Stomach (tissue), 9 donors: Measurements from ENCODE around the gene ERBB4. TPM values are rescaled to one million over a fixed set of nuclear protein-coding genes. Genes with fewer than 3 reads are reported as not detected.

Source experiments
- DNase-seq, 2 donors: peaks; one replicate each; pipeline versions ENCODE4 v3.0.0 to v3.0.0-alpha.2; 2013 to 2019
- H3K27ac ChIP-seq, 5 donors: fragments of 200-600 bp in 4 of 5; sonication (generic) in 4 of 5; one replicate each; pipeline ENCODE4 v1.5.1; 2013 to 2019; ENCODE audit warnings: mild to moderate bottlenecking in 1 of 5, moderate library complexity in 1 of 5
- H3K27me3 ChIP-seq, 3 donors: fragments of 200-600 bp; sonication (generic); one replicate each; pipeline ENCODE4 v1.5.1; 2017 to 2019; ENCODE audit warnings: mixed run types in 1 of 3
- H3K36me3 ChIP-seq, 4 donors: fragments of 200-600 bp; sonication (generic); 1 replicate in 3 of 4; 2 replicates in 1 of 4; pipeline ENCODE4 v1.5.1; 2016 to 2019
- H3K4me1 ChIP-seq, 4 donors: fragments of 200-600 bp; sonication (generic); one replicate each; pipeline ENCODE4 v1.5.1; 2016 to 2019
- H3K4me3 ChIP-seq, 4 donors: fragments of 200-600 bp; sonication (generic) in 3 of 4; one replicate each; pipeline ENCODE4 v1.5.1; 2016 to 2019; ENCODE audit warnings: mild to moderate bottlenecking in 1 of 4
- H3K9me3 ChIP-seq, 4 donors: fragments of 200-600 bp; sonication (generic); one replicate each; pipeline ENCODE4 v1.5.1; 2016 to 2019
- CTCF ChIP-seq, 7 experiments: fragments of 450-650 bp in 4 of 7; fragments of 200-600 bp in 3 of 7; sonication (generic) in 3 of 7; IDR thresholded peaks; one replicate each; pipeline ENCODE4 v1.5.1; 2016 to 2019; ENCODE audit warnings: antibody characterized with exemption in 7 of 7, control low read depth in 2 of 7, mild to moderate bottlenecking in 1 of 7
- EP300 ChIP-seq: sonication (generic); formaldehyde crosslinking; IDR thresholded peaks from one replicate; pipeline ENCODE4 v1.6.1; 2017; ENCODE audit warnings: antibody characterized with exemption
- POLR2A ChIP-seq, 4 donors: fragments of 450-650 bp; IDR thresholded peaks; one replicate each; pipeline ENCODE4 v1.6.1; 2016; ENCODE audit warnings: antibody characterized with exemption in 4 of 4, control low read depth in 2 of 4, mild to moderate bottlenecking in 1 of 4, moderate library complexity in 1 of 4
- POLR2AphosphoS5 ChIP-seq, 3 donors: sonication (generic); formaldehyde crosslinking; IDR thresholded peaks; one replicate each; pipeline ENCODE4 v1.6.1; 2016; ENCODE audit warnings: antibody characterized with exemption in 3 of 3
- WGBS, 5 donors: extraction: QIAGEN DNeasy Blood & Tissue Kit in 3 of 5; methylation state at CpG; one replicate each; pipeline versions ENCODE4 v1.1.5 to v1.1.7; 2013 to 2018; 5-methylcytosine and 5-hydroxymethylcytosine counted together
- intact Hi-C: fragments of 100-400 bp; cut with DNase I; formaldehyde crosslinking; loops from one replicate; pipeline ENCODE4 v1.15.1; 2023; ENCODE audit warnings: low total_unique reads
- polyA plus RNA-seq, 3 donors: library from polyadenylated mRNA; stranded (reverse); fragments of 200-250 nt; gene quantifications; one replicate each; pipeline ENCODE4 v1.2.3, GENCODE V29; 2013
- total RNA-seq, 5 donors: library from RNA; depleted of rRNA; stranded (reverse); fragments of >200 nt; gene quantifications; one replicate each; pipeline versions ENCODE4 v1.1.0 to v1.2.3, GENCODE V29; 2014 to 2016
- donor health status: healthy with polysubstance abuse.
- donor health status: Bipolar disorder and iron deficiency.
- donor health status: healthy.

ERBB4 gene
- total and polyA plus RNA-seq, 8 donors: 0.12 to 2.5 (median 0.45) TPM; not detected in 1

GRCh38 chr2:212208467-212208866 is 330.1 kb downstream of the ERBB4 start:
- no peak overlapping the region for H3K27ac ChIP-seq
- H3K27me3 ChIP-seq: no peaks in the 10 kb centered on the region
- TF ChIP-seq EP300 (no peak), CTCF (IDR thresholded peaks at IDR 0.05) (no peak), POLR2A (IDR thresholded peaks at IDR 0.05) (no peak), POLR2AphosphoS5 (IDR thresholded peaks at IDR 0.05) (no peak)
- no peak for DNase-seq
- 50 to 86% (median 73%) methylated on average over 1 of the region's 1 CpG for WGBS, 5 donors
- H3K36me3 ChIP-seq: no peaks in the 10 kb centered on the region
- H3K4me3 ChIP-seq: no peak overlapping the region
- H3K9me3 ChIP-seq: no peaks in the 10 kb centered on the region
- H3K4me1 ChIP-seq: no peaks in the 10 kb centered on the region
- intact Hi-C loops: no loop called here

- no peaks in the 10 kb centered on the region for H3K36me3 ChIP-seq
- no peak for DNase-seq
- no peaks in the 10 kb centered on the region for H3K4me1 ChIP-seq
- H3K27me3 ChIP-seq: no peaks in the 10 kb centered on the region
- WGBS, 5 donors: 77 to 94% (median 82%) methylated on average over 1 of the region's 1 CpG
- no peak overlapping the region for H3K27ac ChIP-seq
- TF ChIP-seq EP300: no peak
- TF ChIP-seq POLR2AphosphoS5 (IDR thresholded peaks at IDR 0.05): no peak
- TF ChIP-seq CTCF (IDR thresholded peaks at IDR 0.05): no peak
- no peak for TF ChIP-seq POLR2A (IDR thresholded peaks at IDR 0.05)
- H3K4me3 ChIP-seq: no peak overlapping the region
- intact Hi-C loops: no loop called here
- H3K9me3 ChIP-seq: no peaks in the 10 kb centered on the region
Measured at GRCh38 chr2:212197776-212198175, 340.8 kb downstream of the ERBB4 start.

GRCh38 chr2:212195626-212196025 is 343.0 kb downstream of the ERBB4 start:
- intact Hi-C loops: no loop called here
- DNase-seq: peak in 1 of 2 donors; percentile 6
- no peaks in the 10 kb centered on the region for H3K4me1 ChIP-seq
- 51 to 69% (median 57%) methylated on average over 1 of the region's 1 CpG for WGBS, 5 donors
- no peaks in the 10 kb centered on the region for H3K36me3 ChIP-seq
- no peak overlapping the region for H3K27ac ChIP-seq
- no peak for TF ChIP-seq POLR2AphosphoS5 (IDR thresholded peaks at IDR 0.05)
- no peak for TF ChIP-seq CTCF (IDR thresholded peaks at IDR 0.05)
- TF ChIP-seq EP300: no peak
- TF ChIP-seq POLR2A (IDR thresholded peaks at IDR 0.05): no peak
- H3K4me3 ChIP-seq: no peak overlapping the region
- no peaks in the 10 kb centered on the region for H3K27me3 ChIP-seq
- no peaks in the 10 kb centered on the region for H3K9me3 ChIP-seq

- Histone ChIP-seq H3K4me3 (no peak overlapping the region), H3K27ac (no peak overlapping the region), H3K36me3 (no peaks in the 10 kb centered on the region), H3K9me3 (no peaks in the 10 kb centered on the region), H3K27me3 (no peaks in the 10 kb centered on the region), H3K4me1 (no peaks in the 10 kb centered on the region)
- TF ChIP-seq CTCF (IDR thresholded peaks at IDR 0.05): no peak
- TF ChIP-seq EP300: no peak
- TF ChIP-seq POLR2A (IDR thresholded peaks at IDR 0.05): no peak
- no peak for TF ChIP-seq POLR2AphosphoS5 (IDR thresholded peaks at IDR 0.05)
- intact Hi-C loops: no loop called here
- DNase-seq: no peak
Measured at GRCh38 chr2:212194396-212194795, 344.2 kb downstream of the ERBB4 start.
